Measurements from ENCODE around the gene TMEM145. TPM values are rescaled to one million over a fixed set of nuclear protein-coding genes. Genes with fewer than 3 reads are reported as not detected.

The TMEM145 gene
- total RNA-seq, 4 donors from 2014 or later, result 0.20 TPM; not detected in 3

GRCh38 chr19:42280815-42281145, 32.3 kb upstream of the TMEM145 start:
- no peaks in the 10 kb centered on the region for H3K27me3 ChIP-seq
- 0% methylated on average over 14 to 19 of the region's 20 CpGs for WGBS, 2 donors
- H3K9me3 ChIP-seq, result no peaks in the 10 kb centered on the region
- TF ChIP-seq EP300 (IDR thresholded peaks at IDR 0.05), result no peak
- TF ChIP-seq CTCF (IDR thresholded peaks at IDR 0.05), result no peak
- no peak for TF ChIP-seq POLR2A (IDR thresholded peaks at IDR 0.05)
- DNase-seq (ENCODE audit: low spot score in 2 of 2), result peak in 1 of 2 donors; percentile 44
- peak overlapping the region; percentile 96 to 99 (median 97) for H3K27ac ChIP-seq
- H3K36me3 ChIP-seq, result peaks cover 0 to 5% (median 0%) of the 10 kb centered on the region in 3 donors
- H3K4me3 ChIP-seq, result peak overlapping the region; percentile 81 to 100 (median 86)
- H3K4me1 ChIP-seq, result peaks cover 3 to 82% (median 69%) of the 10 kb centered on the region in 4 donors

GRCh38 chr19:42281146-42281826, 31.8 kb upstream of the TMEM145 start:
- Histone ChIP-seq H3K27ac (peak overlapping the region; percentile 96 to 99 (median 97)), H3K4me1 (peaks cover 3 to 82% (median 73%) of the 10 kb centered on the region in 4 donors), H3K9me3 (no peaks in the 10 kb centered on the region), H3K36me3 (no peaks in the 10 kb centered on the region), H3K4me3 (peak overlapping the region; percentile 81 to 100 (median 86)), H3K27me3 (no peaks in the 10 kb centered on the region)
- DNase-seq (ENCODE audit: low spot score in 2 of 2), result peak in 1 of 2 donors; percentile 61
- WGBS, 2 donors, result 1 to 2% methylated on average over 13 to 23 of the region's 25 CpGs
- peak in 1 of 2 donors; percentile 51 for TF ChIP-seq EP300 (IDR thresholded peaks at IDR 0.05)
- no peak for TF ChIP-seq POLR2A (IDR thresholded peaks at IDR 0.05)
- TF ChIP-seq CTCF (IDR thresholded peaks at IDR 0.05), result peak in 3 of 5 experiments; percentile 12 to 29 (median 22)

GRCh38 chr19:42281827-42282762, 31.0 kb upstream of the TMEM145 start:
- H3K4me1 ChIP-seq, result peaks cover 3 to 82% (median 74%) of the 10 kb centered on the region in 4 donors
- TF ChIP-seq EP300 (IDR thresholded peaks at IDR 0.05), result no peak
- no peak for TF ChIP-seq POLR2A (IDR thresholded peaks at IDR 0.05)
- no peak for TF ChIP-seq CTCF (IDR thresholded peaks at IDR 0.05)

GRCh38 chr19:42282819-42283187, 30.3 kb upstream of the TMEM145 start:
- WGBS, 2 donors, result 26 to 33% methylated on average over 3 to 4 of the region's 4 CpGs
- Histone ChIP-seq H3K4me3 (peak overlapping the region in 2 of 4 donors; percentile 54 to 72), H3K36me3 (peaks cover 0 to 10% (median 4%) of the 10 kb centered on the region in 3 donors), H3K27me3 (no peaks in the 10 kb centered on the region), H3K9me3 (no peaks in the 10 kb centered on the region), H3K4me1 (peaks cover 3 to 75% (median 67%) of the 10 kb centered on the region in 4 donors), H3K27ac (peak overlapping the region; percentile 96 to 99 (median 97))
- TF ChIP-seq EP300 (IDR thresholded peaks at IDR 0.05), result no peak
- no peak for TF ChIP-seq POLR2A (IDR thresholded peaks at IDR 0.05)
- TF ChIP-seq CTCF (IDR thresholded peaks at IDR 0.05), result no peak
- DNase-seq (ENCODE audit: low spot score in 2 of 2), result no peak

More at GRCh38 chr19:42281827-42282762, 31.0 kb upstream of the TMEM145 start:
- DNase-seq (ENCODE audit: low spot score in 2 of 2), result peak in 1 of 2 donors; percentile 34
- Histone ChIP-seq H3K4me3 (peak overlapping the region; percentile 81 to 100 (median 86)), H3K9me3 (no peaks in the 10 kb centered on the region), H3K27ac (peak overlapping the region; percentile 96 to 99 (median 97)), H3K36me3 (peaks cover 0 to 3% (median 0%) of the 10 kb centered on the region in 3 donors), H3K27me3 (no peaks in the 10 kb centered on the region)
- WGBS, 2 donors, result 13 to 16% methylated on average over 7 of the region's 7 CpGs
